Measurements from ENCODE around the gene DHX38. TPM values are rescaled to one million over a fixed set of nuclear protein-coding genes. Genes with fewer than 3 reads are reported as not detected.

The DHX38 gene
- total RNA-seq, 1 donor from 2014 or later: 29.5 TPM

DNA sequence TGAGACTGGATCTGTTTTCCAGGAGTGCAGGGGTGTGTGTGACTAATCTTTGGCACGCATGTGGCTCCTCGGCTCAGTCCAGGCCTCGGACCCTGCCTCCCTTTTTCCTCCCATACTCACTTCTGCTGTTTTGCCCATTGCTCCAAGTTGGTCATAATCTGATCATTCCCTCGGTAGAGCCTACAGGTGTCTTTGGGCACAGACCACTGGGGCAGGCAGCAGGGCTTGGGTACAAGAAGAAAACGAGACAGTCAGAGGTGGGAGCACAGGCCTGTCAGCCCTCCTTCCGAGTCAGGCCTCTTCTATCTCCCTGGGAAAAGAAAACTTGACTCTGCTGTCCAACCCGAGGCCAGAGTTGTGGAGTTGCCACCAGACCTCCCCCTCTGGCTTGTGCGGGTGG is 29.8 kb downstream of the DHX38 start:
- no peak for ATAC-seq

DNA sequence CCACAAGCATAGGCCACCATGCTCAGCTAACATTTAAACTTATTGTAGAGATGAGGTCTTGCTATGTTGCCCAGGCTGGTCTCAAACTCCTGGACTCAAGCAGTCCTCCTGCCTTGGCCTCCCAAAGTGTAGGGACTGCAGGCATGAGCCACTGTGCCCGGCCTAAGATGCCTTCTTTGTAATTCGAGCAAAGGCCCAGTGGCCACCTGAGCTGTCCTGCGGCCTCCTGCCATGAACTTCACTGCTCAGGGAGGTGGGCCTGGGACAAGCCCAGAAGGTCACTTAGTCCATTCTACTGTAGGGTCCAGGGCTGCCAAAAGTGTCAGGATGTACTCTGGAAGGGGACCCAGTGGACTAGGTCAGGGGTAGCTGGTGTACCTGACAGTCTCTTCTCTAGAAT is 30.5 kb downstream of the DHX38 start:
- no peak for ATAC-seq

DNA sequence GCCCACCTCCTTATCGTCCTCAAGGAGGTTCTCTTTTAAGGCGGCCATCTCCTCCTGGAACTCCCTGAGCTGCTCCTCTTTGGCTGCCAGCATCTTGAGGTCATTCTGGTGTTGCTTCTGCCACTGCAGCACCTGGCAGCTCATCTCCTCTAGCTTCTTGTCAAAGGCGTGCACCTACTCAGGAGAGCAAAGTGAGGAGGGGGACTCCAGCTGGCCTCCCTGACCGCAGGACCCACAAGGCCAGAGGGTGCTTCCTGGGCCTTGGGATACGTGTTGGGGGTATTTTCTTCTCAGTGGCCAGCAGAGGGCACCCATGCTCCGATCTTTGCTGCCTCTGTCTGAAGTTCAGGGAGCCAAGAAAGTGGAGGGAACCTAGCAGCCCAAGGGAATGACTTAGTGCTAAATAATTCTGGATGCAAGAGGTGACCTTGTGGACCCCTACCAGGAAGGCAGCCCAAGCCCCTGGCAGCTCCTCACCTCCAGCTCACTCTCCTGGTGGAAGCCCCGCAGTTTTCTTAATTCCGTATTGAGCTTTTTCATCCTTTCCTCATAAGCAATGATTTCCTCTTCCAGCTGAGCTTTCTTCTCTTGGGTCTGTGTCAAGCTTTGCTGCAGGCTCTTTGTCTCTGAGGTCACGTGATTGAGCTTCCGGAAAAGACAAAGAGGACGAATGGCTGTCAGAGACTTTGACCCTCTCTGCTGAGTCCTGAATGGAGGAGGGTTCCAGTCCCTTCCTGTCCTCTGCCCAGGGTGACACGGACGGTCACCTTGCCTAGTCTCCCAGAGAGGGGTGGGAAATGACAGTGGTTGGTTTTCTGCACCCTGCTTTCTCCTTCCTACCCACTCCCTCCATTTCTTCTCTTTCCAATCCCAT is 31.4 kb downstream of the DHX38 start:
- ATAC-seq: peak; percentile 83

DNA sequence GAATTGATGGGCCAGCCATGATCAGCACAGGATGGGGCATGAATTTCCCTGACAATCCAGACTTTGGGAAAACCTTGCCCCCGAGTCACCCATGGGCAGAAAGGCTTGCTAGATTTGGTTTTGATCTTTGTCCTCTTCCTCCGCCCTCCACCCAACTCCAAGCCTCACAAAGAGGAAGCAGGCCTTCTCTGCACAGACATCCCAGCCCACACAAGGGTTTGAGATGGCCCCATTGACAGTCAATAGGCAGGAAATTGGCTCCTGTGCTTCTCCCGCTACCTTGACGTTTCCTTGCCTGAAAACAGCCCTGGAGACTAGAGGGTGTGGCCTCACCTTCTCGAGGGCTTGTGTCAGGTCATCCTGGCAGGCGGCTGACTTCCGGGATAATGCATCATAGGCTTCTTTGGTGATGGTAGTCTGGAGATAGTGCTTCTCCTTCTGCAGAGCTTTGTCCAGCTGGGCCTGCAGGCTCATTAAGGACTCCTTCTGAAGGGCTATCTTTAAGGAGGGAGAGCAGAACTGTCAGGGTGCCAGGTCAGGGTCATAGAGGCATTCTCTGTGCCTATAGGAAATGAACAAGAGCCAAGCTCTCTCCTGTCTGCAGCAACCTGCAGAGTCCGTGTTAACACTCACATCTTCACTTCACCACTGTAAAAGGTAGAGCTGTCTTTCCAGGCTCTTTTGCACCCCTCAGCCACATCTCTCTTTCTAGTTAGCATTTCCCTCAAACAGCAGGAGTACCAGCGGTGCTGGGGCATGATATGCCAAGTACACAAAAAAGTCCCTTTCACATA is 32.2 kb downstream of the DHX38 start:
- no peak for ATAC-seq

DNA sequence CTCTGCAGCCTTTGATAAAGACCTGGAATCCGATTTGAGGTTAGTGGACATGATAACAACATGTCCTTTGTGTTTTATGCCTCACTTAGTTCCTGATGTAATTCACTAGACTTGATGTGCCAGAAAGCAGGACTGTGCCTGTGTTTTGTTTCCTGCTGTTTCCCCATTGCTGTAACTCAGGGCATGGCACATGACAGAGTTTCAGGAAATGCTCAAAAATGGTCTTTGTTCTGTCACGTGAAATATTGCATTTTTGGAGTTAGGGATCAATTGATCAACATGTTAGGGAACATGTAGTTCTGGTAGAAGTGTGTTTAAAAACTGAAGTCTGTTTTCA is 32.8 kb downstream of the DHX38 start:
- ATAC-seq: no peak

DNA sequence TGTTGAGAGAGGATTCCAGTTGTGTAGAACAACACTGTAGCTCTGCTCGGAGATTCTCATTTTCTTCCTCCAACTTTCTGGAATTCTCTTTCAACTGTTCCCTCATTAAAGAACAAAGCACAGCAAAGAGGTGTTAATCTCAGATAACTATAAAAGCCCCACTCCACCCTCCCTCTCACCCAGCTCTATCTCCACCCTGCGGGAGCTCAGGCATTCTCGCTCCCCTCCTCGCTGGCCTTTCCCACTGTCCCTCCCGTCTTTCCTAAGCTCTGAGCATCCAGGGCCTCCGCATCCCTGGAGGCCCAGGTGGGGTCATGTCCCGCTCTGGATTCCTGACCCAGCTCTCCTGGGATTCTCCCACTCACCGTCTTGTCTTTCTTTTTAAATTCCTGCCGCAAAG is 35.1 kb downstream of the DHX38 start:
- no peak for ATAC-seq

DNA sequence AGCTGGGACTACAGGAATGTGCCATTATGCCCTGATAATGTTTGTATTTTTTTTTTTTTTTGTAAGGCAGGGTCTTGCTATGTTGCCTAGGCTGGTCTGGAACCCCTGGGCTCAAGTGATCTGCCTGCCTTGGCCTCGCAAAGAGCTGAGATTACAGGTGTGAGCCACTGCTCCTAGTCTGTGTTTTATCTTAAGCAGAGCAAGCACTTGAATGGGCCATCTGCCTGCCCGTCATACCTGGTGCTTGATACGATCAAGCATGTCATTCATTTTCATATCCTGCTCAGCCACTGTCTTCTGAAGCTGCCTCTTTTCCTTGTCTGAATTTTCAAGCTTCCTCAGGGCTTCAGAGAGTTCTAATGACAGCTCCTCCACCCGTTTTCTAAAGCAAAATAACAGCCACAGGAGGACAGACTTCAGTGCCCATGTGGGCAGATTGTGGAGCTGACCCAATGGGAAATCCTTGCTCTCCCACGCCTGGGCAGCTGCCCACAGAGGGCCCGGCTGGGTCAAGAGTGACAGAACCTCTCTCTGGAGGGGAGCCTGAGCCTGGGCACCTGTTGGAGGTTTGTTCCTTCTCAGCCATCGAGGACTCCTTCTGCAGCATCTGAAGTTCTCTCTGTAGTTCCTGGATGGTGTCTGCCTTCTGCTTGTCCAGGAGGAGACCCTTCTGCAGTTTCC is 36.5 kb downstream of the DHX38 start:
- ATAC-seq: no peak

DNA sequence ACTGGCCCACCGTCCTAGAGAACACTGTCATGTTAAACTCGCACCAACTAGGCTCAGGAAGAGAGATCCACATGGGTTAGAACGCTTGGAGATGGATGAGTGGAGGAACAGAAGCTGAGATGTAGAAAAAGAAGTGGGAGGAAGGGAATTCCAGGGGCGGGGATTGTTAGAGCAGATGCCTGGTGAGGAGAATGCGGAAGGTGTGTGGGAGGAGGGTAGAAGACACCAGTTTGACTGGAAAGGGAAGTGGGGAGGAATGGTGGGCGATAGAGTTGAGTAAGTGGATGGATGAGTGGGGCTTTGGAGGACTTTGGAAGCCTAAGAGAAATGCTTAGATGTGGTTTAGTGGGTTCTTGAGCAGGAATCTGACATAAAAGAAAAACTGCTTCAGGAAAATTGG is 37.4 kb downstream of the DHX38 start:
- no peak for ATAC-seq

DNA sequence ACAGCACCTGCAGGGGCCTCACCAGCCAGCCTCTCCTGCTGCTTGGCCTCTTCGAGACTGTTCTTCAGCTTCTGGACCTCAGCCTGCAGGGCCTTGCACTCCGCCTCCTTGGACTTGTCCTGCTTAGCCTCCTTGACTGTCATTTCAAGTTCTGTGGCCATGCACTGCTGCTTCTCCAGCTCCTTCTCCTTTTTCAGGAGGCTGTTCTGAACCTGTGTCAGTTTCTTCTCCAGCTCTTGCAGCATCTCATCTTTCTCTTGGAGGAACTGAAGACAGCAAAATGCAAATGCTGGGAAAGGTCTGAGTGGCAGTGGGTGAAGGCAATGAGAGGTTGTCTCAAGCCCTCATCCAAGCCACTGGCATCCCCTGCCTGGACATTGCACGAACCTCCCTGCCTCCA is 39.1 kb downstream of the DHX38 start:
- ATAC-seq: no peak

DNA sequence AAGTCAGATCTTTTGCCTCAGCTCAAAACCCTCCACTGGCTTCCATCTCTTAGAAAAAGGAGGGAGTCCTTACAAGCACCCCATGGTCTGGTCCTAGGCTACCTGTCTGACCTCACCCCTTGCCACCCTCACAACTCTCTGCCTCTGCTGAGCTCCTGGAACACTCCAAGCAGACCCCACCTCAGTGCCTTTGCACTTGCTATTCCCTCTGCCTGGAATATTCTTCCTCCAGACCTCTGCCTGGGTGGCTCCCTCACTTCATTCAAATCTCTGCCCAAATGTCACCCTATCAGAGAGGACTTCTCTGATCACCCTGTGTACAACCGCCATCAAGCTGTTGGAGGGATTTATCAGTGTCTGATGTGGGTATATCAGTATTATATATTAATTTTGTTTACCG is 40.9 kb downstream of the DHX38 start:
- no peak for ATAC-seq

DNA sequence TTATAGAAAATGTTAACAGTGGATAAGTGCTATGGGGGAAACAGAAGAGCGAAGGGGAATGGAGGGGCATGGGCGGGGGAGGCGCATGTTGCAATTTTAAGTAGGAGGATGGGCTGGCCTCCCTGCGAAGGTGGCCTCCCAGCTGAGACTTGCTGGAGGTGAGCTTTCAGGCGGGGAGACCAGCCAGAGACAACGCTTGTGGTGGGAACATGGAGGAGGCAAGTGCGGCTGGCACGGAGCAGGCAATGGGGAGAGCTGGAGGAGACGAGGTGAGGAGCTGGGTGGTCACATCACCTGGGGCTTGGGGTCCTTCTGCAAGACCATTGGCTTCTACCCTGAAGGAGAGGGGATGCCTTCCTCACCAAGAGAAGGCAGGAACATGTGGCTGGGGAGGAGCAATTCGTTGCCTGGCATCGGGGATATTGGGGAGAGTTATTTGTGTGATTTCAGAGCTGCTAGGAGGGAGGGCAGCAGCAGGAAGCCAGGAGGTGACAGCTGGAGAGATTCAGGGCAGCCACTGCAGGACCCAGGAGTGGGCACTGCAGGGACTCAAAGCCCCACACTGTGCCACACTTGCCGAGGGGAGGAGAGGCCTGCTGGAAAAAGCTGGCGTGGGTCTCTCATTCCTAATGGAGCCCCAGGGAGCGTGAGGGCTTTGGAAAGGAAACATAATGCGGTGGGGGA is 43.9 kb downstream of the DHX38 start:
- no peak for ATAC-seq

DNA sequence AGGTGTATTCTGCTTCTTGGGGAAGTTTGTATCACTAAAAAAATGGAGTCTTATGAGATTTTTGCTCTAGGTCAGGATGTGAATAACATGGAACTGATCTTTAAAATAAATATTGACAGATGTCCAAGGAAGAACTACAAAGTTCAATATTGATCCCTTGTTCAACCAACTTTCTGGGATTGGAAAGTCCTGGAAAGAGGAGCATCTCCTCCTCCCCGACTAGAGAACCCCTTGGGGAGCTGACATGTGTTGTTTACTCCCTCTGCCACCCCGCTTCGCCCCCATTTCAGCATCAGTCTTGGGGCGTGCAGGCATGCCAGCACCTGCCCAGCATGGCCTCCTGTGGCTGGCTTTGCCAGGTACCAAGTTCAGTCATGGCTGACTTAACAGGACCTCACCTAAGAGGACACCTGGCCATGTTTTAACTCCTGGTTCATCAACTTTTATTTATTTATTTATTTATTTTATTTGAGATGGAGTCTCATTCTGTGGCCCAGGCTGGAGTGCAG is 44.5 kb downstream of the DHX38 start:
- no peak for ATAC-seq

DNA sequence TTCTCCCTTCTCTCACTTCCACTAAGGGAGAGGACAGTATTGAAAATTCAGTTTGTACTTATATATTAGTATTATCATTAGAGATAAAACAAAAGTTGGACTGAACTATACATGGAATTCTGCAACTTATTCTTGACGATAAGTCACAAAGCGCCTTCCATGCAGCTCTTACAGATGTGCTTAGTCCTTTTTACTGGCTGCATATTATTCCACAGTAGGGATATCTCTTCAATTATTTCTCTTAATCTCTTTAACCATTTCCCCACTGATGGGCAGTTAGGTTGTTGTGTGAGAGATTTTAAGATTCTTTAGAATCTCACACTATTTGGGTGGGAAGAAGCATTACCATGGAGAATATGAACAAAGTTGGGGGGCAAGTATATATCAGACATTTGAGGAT is 46.3 kb downstream of the DHX38 start:
- ATAC-seq: no peak

DNA sequence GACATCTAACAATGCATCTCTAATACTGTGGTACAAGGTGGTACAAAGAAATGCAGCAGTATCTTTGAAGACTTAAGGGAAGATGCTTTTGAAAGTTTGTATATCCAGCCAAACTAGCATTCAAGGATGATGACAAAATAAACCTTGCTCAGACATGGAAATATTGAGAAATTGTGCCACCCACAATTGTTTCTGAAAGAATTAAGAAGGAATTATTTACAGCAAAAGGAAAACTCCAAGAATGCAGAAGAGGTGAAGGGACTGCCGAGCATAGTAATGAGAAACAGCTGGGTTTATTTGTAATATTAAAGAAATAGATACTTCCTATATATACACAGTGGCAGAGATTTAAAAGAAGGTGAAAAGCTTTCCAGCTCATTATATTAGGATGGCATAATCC is 48.8 kb downstream of the DHX38 start:
- ATAC-seq: no peak

DNA sequence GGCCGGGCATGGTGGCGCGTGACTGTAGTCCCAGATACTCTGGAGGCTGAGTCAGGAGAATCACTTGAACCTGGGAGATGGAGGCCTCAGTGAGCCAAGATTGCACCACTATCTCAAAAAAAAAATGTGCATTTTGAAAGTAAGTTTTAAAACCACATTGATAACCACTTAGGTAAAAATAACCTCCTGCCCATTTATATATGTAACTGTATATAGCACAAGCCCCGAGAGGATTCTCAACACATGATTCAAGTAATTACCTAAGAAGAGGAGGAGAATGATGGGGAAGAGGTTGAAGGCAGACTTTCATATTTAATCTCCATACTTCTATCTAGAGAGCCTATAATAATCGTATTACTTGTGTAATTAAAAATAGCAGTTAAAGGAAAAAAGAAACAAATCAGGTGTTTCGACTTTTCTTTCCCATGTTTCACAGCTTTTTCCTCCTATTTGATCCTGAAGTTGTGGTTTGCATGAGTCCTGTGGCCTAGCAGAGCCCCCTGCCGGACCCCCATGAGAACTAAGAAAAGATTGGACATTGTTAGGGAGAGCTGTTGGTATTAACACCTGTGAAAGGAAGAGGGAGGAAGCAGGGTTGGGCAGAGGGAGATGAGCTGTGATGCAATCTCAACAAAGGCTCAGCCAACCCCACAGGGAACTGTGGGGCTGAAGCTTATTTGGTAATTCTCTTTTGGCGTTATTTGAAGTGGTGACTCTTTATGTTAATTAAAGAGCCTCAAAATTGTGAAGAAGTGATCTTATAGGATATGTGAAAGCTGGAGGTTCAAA is 56.2 kb downstream of the DHX38 start:
- ATAC-seq: no peak

DNA sequence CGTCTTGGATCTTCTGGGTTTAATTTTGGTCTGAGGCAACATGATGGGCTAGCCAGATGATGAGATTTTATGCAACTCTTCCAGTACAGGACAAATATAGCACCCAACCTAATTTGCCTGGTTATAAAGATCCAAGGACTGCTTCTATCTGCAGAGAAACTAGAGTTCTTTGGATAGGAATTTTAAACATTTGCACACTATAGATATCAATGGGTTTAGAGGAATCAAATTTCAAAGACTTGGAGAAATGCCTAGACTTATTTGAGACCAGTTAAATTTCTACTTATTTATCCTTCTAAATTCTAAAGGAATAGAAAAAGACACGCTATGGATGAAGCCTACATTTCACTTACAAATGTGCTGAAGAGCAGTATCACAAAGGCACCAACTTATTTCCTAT is 65.7 kb downstream of the DHX38 start:
- no peak for ATAC-seq

DNA sequence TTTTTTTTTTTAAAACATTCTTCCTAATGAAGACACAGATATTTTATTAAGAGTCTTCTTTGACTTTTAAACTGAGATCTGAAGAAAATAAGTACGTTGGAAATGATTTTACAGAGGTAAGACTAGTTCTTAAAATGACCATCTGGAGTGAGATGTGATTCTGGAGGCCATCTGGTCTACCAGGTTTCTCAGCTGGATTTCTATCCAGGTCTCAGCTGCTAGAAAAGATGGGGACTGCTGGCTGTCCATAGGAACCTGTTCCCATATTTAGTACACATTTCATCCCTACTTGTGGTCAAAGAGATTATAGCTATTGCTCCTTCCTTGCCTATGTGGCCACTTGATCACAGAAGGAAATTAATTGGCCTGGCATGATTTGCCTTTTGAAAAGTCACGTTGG is 66.2 kb downstream of the DHX38 start:
- no peak for ATAC-seq

DNA sequence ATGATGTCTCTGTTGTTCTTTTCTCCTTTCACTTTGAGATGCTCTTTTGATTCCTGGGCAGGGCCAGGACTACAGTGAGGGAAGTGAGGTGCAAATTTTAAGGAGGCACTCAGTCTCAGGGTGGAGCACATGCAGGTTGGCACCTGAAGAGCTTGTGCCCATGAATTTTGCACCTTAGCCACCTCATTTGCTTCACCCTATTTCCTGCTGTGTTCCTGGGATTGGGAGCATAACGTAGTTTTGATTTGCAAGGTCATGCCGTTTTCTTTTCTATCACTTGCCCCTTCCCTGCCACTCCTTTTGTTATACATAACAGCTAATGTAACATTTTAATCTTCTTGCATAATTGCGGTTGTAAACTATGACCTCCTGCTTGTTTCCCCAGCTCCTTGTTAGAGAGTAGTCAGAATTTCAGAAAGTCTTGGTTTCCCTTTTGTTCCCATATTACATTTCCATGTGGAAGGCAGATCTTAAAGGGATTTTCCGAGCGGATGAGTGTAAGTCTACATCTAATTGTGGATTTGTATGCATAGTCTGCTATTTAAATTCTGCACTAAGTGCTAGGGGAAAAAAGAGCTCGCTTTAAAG is 68.6 kb downstream of the DHX38 start:
- ATAC-seq: no peak

Measured in esophagus mucosa (tissue), 1 donor.